PC-9 (cell line): ENCODE data around the gene AS3MT. TPM values are rescaled to one million over a fixed set of nuclear protein-coding genes. Genes with fewer than 3 reads are reported as not detected.

ENCODE experiments used
- BruUV-seq: library from RNA; stranded (reverse); fragments of 400-500 nt; replicated peaks from 2 replicates; lab custom pipeline; 2021; lab: Mats Ljungman, UMichigan
- CTCF ChIA-PET: fragments of 300-600 bp; sonication (Branson Sonifier 250); formaldehyde crosslinking; loops from one replicate; lab custom pipeline; 2022; ENCODE audit warnings: antibody characterized with exemption; lab: Charles Lee
- POLR2A ChIA-PET: fragments of 300-600 bp; sonication (Branson Sonifier 250); formaldehyde crosslinking; loops from one replicate; lab custom pipeline; 2022; ENCODE audit warnings: antibody characterized with exemption; ENCODE audit not compliant: unreplicated experiment; lab: Charles Lee
- DNase-seq, 2 experiments: peaks; one replicate each; pipeline versions ENCODE4 v3.0.0 to v3.0.0-alpha.2; 2015 to 2022; ENCODE audit warnings: mixed read lengths in 1 of 2
- H2AFZ ChIP-seq: fragments of 200-600 bp; sonication (generic); 2 replicates; pipeline ENCODE4 v1.8.1; 2017; ENCODE audit warnings: antibody characterized with exemption
- H3F3A ChIP-seq: fragments of 200-600 bp; sonication (generic); 2 replicates; pipeline ENCODE4 v1.8.1; 2017; ENCODE audit warnings: antibody characterized with exemption, mild to moderate bottlenecking, low read depth; ENCODE audit not compliant: insufficient read depth
- H3K27ac ChIP-seq: fragments of 200-600 bp; sonication (generic); 2 replicates; pipeline ENCODE4 v1.6.1; 2016; ENCODE audit warnings: mixed run types
- H3K27me3 ChIP-seq: fragments of 200-600 bp; sonication (generic); 2 replicates; pipeline ENCODE4 v1.6.1; 2016; ENCODE audit warnings: low read depth, mixed run types; ENCODE audit not compliant: insufficient read depth
- H3K36me3 ChIP-seq: fragments of 200-600 bp; sonication (generic); 2 replicates; pipeline ENCODE4 v1.6.1; 2016; ENCODE audit warnings: low read depth, mixed run types
- H3K4me1 ChIP-seq: fragments of 200-600 bp; sonication (generic); replicated peaks from 2 replicates; pipeline ENCODE4 v1.6.1; 2016; ENCODE audit warnings: mixed run types; ENCODE audit not compliant: insufficient read depth
- H3K4me2 ChIP-seq: fragments of 200-600 bp; sonication (generic); 2 replicates; pipeline ENCODE4 v1.6.1; 2017; ENCODE audit warnings: mixed run types
- H3K4me3 ChIP-seq: fragments of 200-600 bp; sonication (generic); 2 replicates; pipeline ENCODE4 v1.6.1; 2016; ENCODE audit warnings: mixed run types
- H3K79me2 ChIP-seq: fragments of 200-600 bp; sonication (generic); 2 replicates; pipeline ENCODE4 v1.6.1; 2017; ENCODE audit warnings: low read depth, mixed run types
- H3K9me2 ChIP-seq: fragments of 200-600 bp; sonication (generic); 2 replicates; pipeline ENCODE4 v1.8.1; 2017; ENCODE audit warnings: mild to moderate bottlenecking; ENCODE audit not compliant: insufficient read depth
- H3K9me3 ChIP-seq: fragments of 200-600 bp; sonication (generic); 2 replicates; pipeline ENCODE4 v1.8.1; 2016; ENCODE audit warnings: low read depth; ENCODE audit not compliant: insufficient read depth
- H4K20me1 ChIP-seq: fragments of 200-600 bp; sonication (generic); 2 replicates; pipeline ENCODE4 v1.8.1; 2017; ENCODE audit not compliant: insufficient read depth
- EZH2 ChIP-seq: fragments of 200-600 bp; sonication (generic); IDR thresholded peaks from 2 replicates; pipeline ENCODE4 v1.8.0; 2017; ENCODE audit warnings: antibody characterized with exemption, low read depth
- intact Hi-C: fragments of 100-400 bp; cut with micrococcal nuclease; formaldehyde crosslinking; loops from one replicate; pipeline ENCODE4 v1.10.0; 2022; ENCODE audit not compliant: unreplicated experiment
- total RNA-seq: library from RNA; stranded (reverse); gene quantifications from 2 replicates; pipeline ENCODE4 v1.2.3, GENCODE V29; 2021
- TF ChIP-seq, protein P1 (sequence below): fragments of 200-600 bp; sonication (generic); conservative IDR thresholded peaks from 2 replicates; pipeline ENCODE4 v1.6.1; 2017; ENCODE audit warnings: mixed run types, antibody characterized with exemption, mild to moderate bottlenecking, moderate library complexity

The AS3MT gene
- total RNA-seq, 1 experiment from 2014 or later = 0.22 TPM

- H2AFZ ChIP-seq = no peak overlapping the region
- H3K79me2 ChIP-seq = no peaks in the 10 kb centered on the region
- no peaks in the 10 kb centered on the region for H3K27me3 ChIP-seq
- POLR2A ChIA-PET = no interaction called here
- H3K4me2 ChIP-seq = no peak overlapping the region
- H3K4me3 ChIP-seq = no peak overlapping the region
- CTCF ChIA-PET = no interaction called here
- H3K9me3 ChIP-seq = no peaks in the 10 kb centered on the region
- no peaks in the 10 kb centered on the region for H3K9me2 ChIP-seq
- no peaks in the 10 kb centered on the region for H3F3A ChIP-seq
- H3K27ac ChIP-seq = no peak overlapping the region
- intact Hi-C loops = no loop called here
- no peaks in the 10 kb centered on the region for H3K4me1 ChIP-seq
- no peak for TF ChIP-seq EZH2
- TF ChIP-seq, protein P1, sequence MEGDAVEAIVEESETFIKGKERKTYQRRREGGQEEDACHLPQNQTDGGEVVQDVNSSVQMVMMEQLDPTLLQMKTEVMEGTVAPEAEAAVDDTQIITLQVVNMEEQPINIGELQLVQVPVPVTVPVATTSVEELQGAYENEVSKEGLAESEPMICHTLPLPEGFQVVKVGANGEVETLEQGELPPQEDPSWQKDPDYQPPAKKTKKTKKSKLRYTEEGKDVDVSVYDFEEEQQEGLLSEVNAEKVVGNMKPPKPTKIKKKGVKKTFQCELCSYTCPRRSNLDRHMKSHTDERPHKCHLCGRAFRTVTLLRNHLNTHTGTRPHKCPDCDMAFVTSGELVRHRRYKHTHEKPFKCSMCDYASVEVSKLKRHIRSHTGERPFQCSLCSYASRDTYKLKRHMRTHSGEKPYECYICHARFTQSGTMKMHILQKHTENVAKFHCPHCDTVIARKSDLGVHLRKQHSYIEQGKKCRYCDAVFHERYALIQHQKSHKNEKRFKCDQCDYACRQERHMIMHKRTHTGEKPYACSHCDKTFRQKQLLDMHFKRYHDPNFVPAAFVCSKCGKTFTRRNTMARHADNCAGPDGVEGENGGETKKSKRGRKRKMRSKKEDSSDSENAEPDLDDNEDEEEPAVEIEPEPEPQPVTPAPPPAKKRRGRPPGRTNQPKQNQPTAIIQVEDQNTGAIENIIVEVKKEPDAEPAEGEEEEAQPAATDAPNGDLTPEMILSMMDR = no peak
- BruUV-seq = no TSS peak
- H3K36me3 ChIP-seq = no peaks in the 10 kb centered on the region
- no peak for DNase-seq
- H4K20me1 ChIP-seq = no peaks in the 10 kb centered on the region
Measured at GRCh38 chr10:102948786-102949185, 79.5 kb downstream of the AS3MT start.

- Histone ChIP-seq H3K36me3 (no peaks in the 10 kb centered on the region), H3F3A (no peaks in the 10 kb centered on the region), H3K9me3 (no peaks in the 10 kb centered on the region), H3K4me3 (no peak overlapping the region), H3K4me1 (no peaks in the 10 kb centered on the region), H3K4me2 (no peak overlapping the region), H3K9me2 (no peaks in the 10 kb centered on the region), H3K27me3 (no peaks in the 10 kb centered on the region), H2AFZ (no peak overlapping the region), H4K20me1 (no peaks in the 10 kb centered on the region), H3K27ac (no peak overlapping the region), H3K79me2 (no peaks in the 10 kb centered on the region)
- BruUV-seq = no TSS peak
- intact Hi-C loops = no loop called here
- DNase-seq = no peak
- ChIA-PET POLR2A (no interaction called here), CTCF (no interaction called here)
- TF ChIP-seq EZH2 = no peak
- TF ChIP-seq, protein P1 = no peak
Measured at GRCh38 chr10:102949916-102950315, 80.6 kb downstream of the AS3MT start.

DNA sequence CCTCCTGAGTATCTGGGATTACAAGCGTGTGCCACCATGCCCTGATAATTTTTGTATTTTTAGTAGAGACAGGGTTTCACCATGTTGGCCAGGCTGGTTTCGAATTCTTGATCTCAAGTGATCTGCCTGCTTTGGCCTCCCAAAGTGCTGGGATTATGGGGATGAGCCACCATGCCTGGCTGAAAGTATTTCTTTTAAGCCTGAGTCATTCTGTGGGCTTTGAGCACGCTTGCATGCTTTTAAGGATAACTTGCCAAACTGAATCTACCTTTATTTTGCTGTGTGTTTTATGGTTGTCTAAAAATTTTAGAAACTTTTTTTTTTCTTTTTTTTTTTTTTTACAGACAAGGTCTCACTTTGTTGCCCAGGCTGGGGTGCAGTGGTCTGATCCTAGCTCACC is 82.0 kb downstream of the AS3MT start:
- Histone ChIP-seq H3K9me3 (no peaks in the 10 kb centered on the region), H3F3A (no peaks in the 10 kb centered on the region), H3K79me2 (no peaks in the 10 kb centered on the region), H3K4me1 (no peaks in the 10 kb centered on the region), H2AFZ (no peak overlapping the region), H3K27me3 (no peaks in the 10 kb centered on the region), H3K9me2 (no peaks in the 10 kb centered on the region), H3K27ac (no peak overlapping the region), H3K36me3 (no peaks in the 10 kb centered on the region), H3K4me2 (no peak overlapping the region), H4K20me1 (no peaks in the 10 kb centered on the region), H3K4me3 (no peak overlapping the region)
- DNase-seq = no peak
- intact Hi-C loops = no loop called here
- BruUV-seq = no TSS peak
- TF ChIP-seq, protein P1 = no peak
- TF ChIP-seq EZH2 = no peak
- CTCF ChIA-PET = no interaction called here
- POLR2A ChIA-PET = no interaction called here

Other genes starting within 250 kb of the AS3MT start
- gene TRIM8, start 225.0 kb upstream of the AS3MT start, total RNA-seq = 59.8 and 73.0 TPM in 2 replicates
- 7.1 and 9.7 TPM in 2 replicates for gene ARL3, start 155.1 kb upstream of the AS3MT start, total RNA-seq
- gene SFXN2, start 154.8 kb upstream of the AS3MT start, total RNA-seq = 5.3 and 5.4 TPM in 2 replicates
- gene WBP1L, start 125.5 kb upstream of the AS3MT start, total RNA-seq = 16.2 and 19.7 TPM in 2 replicates
- not detected in 2 replicates for gene CYP17A1, start 32.1 kb upstream of the AS3MT start, total RNA-seq
- 8.2 and 9.4 TPM in 2 replicates for gene BORCS7, start 15.2 kb upstream of the AS3MT start, total RNA-seq
- gene CNNM2, start 48.8 kb downstream of the AS3MT start, total RNA-seq = 7.4 and 8.8 TPM in 2 replicates